Measurements from ENCODE around the gene DMBX1. TPM values are rescaled to one million over a fixed set of nuclear protein-coding genes. Genes with fewer than 3 reads are reported as not detected.

The DMBX1 gene
- total RNA-seq, result not detected
- not detected for polyA plus RNA-seq

GRCh38 chr1:46489638-46490405 lies at the start of gene DMBX1:
Gene DMBX1 (plus strand): TSS chr1:46489836. CDS start chr1:46507011, 17,175 bp downstream.
- DNase-seq, result peak in 1 of 5 donors; percentile 16
- H3K27me3 ChIP-seq (ENCODE audit: insufficient read depth, low read length), result peaks cover 34% of the 10 kb centered on the region
- intact Hi-C loops (cut with micrococcal nuclease), result no loop called here
- no peaks in the 10 kb centered on the region for H3K36me3 ChIP-seq (ENCODE audit: insufficient read depth, low read length)
- no peaks in the 10 kb centered on the region for H3K9me3 ChIP-seq (ENCODE audit: control insufficient read depth in 1 of 2, low read length in 2 of 2)
- POLR2A ChIA-PET (ENCODE audit: partially characterized antibody), result no interaction called here
- H3K4me1 Mint-ChIP-seq, result peaks cover 12 to 26% (median 19%) of the 10 kb centered on the region in 4 donors
- no peaks in the 10 kb centered on the region for H3K36me3 Mint-ChIP-seq
- H3K27ac Mint-ChIP-seq, result peak within 1 kb of the TSS in 3 of 7 donors; percentile 61 to 81 (median 72)
- peaks cover 15% of the 10 kb centered on the region for H3K4me1 ChIP-seq (ENCODE audit: insufficient read depth, low read length)
- peak within 1 kb of the TSS; percentile 77 to 87 (median 82) for H3K4me3 Mint-ChIP-seq
- no peaks in the 10 kb centered on the region for H3K9me3 Mint-ChIP-seq
- CTCF ChIA-PET (ENCODE audit: partially characterized antibody), result interaction anchor here (1.1 kb wide), 1 partner anchor 12 kb away, joined by 3 read pairs; no protein-coding TSS in a partner anchor
- peaks cover 62 to 71% of the 10 kb centered on the region in 2 donors for H3K27me3 Mint-ChIP-seq
- H3K27ac ChIP-seq (ENCODE audit: low read depth, low read length), result no peak within 1 kb of the TSS
- H3K4me3 ChIP-seq (ENCODE audit: low read length in 2 of 2), result peak within 1 kb of the TSS in 1 of 2 donors; percentile 24

- Histone ChIP-seq H3K4me3 (ENCODE audit: low read length in 2 of 2) (no peak overlapping the region), H3K27ac (ENCODE audit: low read depth, low read length) (no peak overlapping the region), H3K4me1 (ENCODE audit: insufficient read depth, low read length) (peaks cover 10% of the 10 kb centered on the region), H3K9me3 (ENCODE audit: control insufficient read depth in 1 of 2, low read length in 2 of 2) (no peaks in the 10 kb centered on the region), H3K27me3 (ENCODE audit: insufficient read depth, low read length) (no peaks in the 10 kb centered on the region), H3K36me3 (ENCODE audit: insufficient read depth, low read length) (no peaks in the 10 kb centered on the region)
- intact Hi-C loops (cut with micrococcal nuclease), result no loop called here
- H3K27ac Mint-ChIP-seq, result peak overlapping the region in 1 of 7 donors; percentile 33
- ChIA-PET POLR2A (ENCODE audit: partially characterized antibody) (no interaction called here), CTCF (ENCODE audit: partially characterized antibody) (interaction anchor here (1.2 to 1.8 kb wide), 2 partner anchors 13 to 92 kb away, joined by 3 to 5 read pairs; no protein-coding TSS in a partner anchor)
- H3K4me3 Mint-ChIP-seq, result no peak overlapping the region
- peaks cover 6 to 17% (median 9%) of the 10 kb centered on the region in 4 donors for H3K4me1 Mint-ChIP-seq
- peaks cover 0 to under 1% of the 10 kb centered on the region in 2 donors for H3K36me3 Mint-ChIP-seq
- DNase-seq, result no peak
- H3K9me3 Mint-ChIP-seq, result no peaks in the 10 kb centered on the region
- H3K27me3 Mint-ChIP-seq, result peaks cover 0 to 2% of the 10 kb centered on the region in 2 donors
Observed at GRCh38 chr1:46440478-46440877, 49.2 kb upstream of the DMBX1 start.

GRCh38 chr1:46442317-46443161 lies 47.1 kb upstream of the DMBX1 start:
- DNase-seq, result peak; percentile 57 to 64 (median 59)
- ChIA-PET CTCF (ENCODE audit: partially characterized antibody) (interaction anchor here (0.6 to 2.3 kb wide), 13 partner anchors 8 to 92 kb away, joined by 3 to 13 read pairs (median 5); no protein-coding TSS in a partner anchor), POLR2A (ENCODE audit: partially characterized antibody) (interaction anchor here (0.6 kb wide), 1 partner anchor 151 kb away, joined by 3 read pairs; no protein-coding TSS in a partner anchor)
- Histone ChIP-seq H3K27me3 (ENCODE audit: insufficient read depth, low read length) (peaks cover under 1% of the 10 kb centered on the region), H3K9me3 (ENCODE audit: control insufficient read depth in 1 of 2, low read length in 2 of 2) (no peaks in the 10 kb centered on the region), H3K36me3 (ENCODE audit: insufficient read depth, low read length) (no peaks in the 10 kb centered on the region), H3K4me1 (ENCODE audit: insufficient read depth, low read length) (peaks cover 15% of the 10 kb centered on the region), H3K27ac (ENCODE audit: low read depth, low read length) (no peak overlapping the region), H3K4me3 (ENCODE audit: low read length in 2 of 2) (peak overlapping the region; percentile 63 to 66)
- Mint-ChIP-seq H3K4me1 (peaks cover 14 to 32% (median 17%) of the 10 kb centered on the region in 4 donors), H3K9me3 (no peaks in the 10 kb centered on the region), H3K36me3 (peaks cover 0 to 4% of the 10 kb centered on the region in 2 donors), H3K4me3 (peak overlapping the region; percentile 85 to 92 (median 88)), H3K27ac (peak overlapping the region in 6 of 7 donors; percentile 46 to 85 (median 70)), H3K27me3 (peaks cover 14 to 15% of the 10 kb centered on the region in 2 donors)
- intact Hi-C loops (cut with micrococcal nuclease), result loop anchor here (1.0 kb wide), 1 partner anchor 86 kb away; no protein-coding TSS in a partner anchor

GRCh38 chr1:46444466-46444865 lies 45.2 kb upstream of the DMBX1 start:
- Mint-ChIP-seq H3K27me3 (peaks cover 23 to 26% of the 10 kb centered on the region in 2 donors), H3K36me3 (peaks cover 0 to 4% of the 10 kb centered on the region in 2 donors), H3K4me1 (peaks cover 18 to 46% (median 30%) of the 10 kb centered on the region in 4 donors), H3K9me3 (no peaks in the 10 kb centered on the region), H3K27ac (no peak overlapping the region), H3K4me3 (no peak overlapping the region)
- H3K4me1 ChIP-seq (ENCODE audit: insufficient read depth, low read length), result peaks cover 22% of the 10 kb centered on the region
- no peaks in the 10 kb centered on the region for H3K9me3 ChIP-seq (ENCODE audit: control insufficient read depth in 1 of 2, low read length in 2 of 2)
- POLR2A ChIA-PET (ENCODE audit: partially characterized antibody), result no interaction called here
- H3K27me3 ChIP-seq (ENCODE audit: insufficient read depth, low read length), result peaks cover 6% of the 10 kb centered on the region
- no peak overlapping the region for H3K27ac ChIP-seq (ENCODE audit: low read depth, low read length)
- DNase-seq, result no peak
- H3K4me3 ChIP-seq (ENCODE audit: low read length in 2 of 2), result no peak overlapping the region
- CTCF ChIA-PET (ENCODE audit: partially characterized antibody), result interaction anchor here (1.0 to 4.7 kb wide), 6 partner anchors 10 to 91 kb away, joined by 3 to 67 read pairs (median 4); a partner anchor contains a TSS
- no peaks in the 10 kb centered on the region for H3K36me3 ChIP-seq (ENCODE audit: insufficient read depth, low read length)
- intact Hi-C loops (cut with micrococcal nuclease), result no loop called here

- Mint-ChIP-seq H3K9me3 (no peaks in the 10 kb centered on the region), H3K4me1 (peaks cover 18 to 49% (median 31%) of the 10 kb centered on the region in 4 donors), H3K4me3 (no peak overlapping the region), H3K27ac (no peak overlapping the region), H3K27me3 (peaks cover 28 to 35% of the 10 kb centered on the region in 2 donors), H3K36me3 (peaks cover 0 to 4% of the 10 kb centered on the region in 2 donors)
- H3K36me3 ChIP-seq (ENCODE audit: insufficient read depth, low read length), result no peaks in the 10 kb centered on the region
- no peak overlapping the region for H3K4me3 ChIP-seq (ENCODE audit: low read length in 2 of 2)
- H3K9me3 ChIP-seq (ENCODE audit: control insufficient read depth in 1 of 2, low read length in 2 of 2), result no peaks in the 10 kb centered on the region
- no peak for DNase-seq
- H3K27me3 ChIP-seq (ENCODE audit: insufficient read depth, low read length), result peaks cover 6% of the 10 kb centered on the region
- ChIA-PET CTCF (ENCODE audit: partially characterized antibody) (interaction anchor here (1.0 to 4.7 kb wide), 9 partner anchors 8 to 89 kb away, joined by 3 to 67 read pairs (median 4); a partner anchor contains a TSS), POLR2A (ENCODE audit: partially characterized antibody) (no interaction called here)
- H3K27ac ChIP-seq (ENCODE audit: low read depth, low read length), result no peak overlapping the region
- intact Hi-C loops (cut with micrococcal nuclease), result no loop called here
- peaks cover 22% of the 10 kb centered on the region for H3K4me1 ChIP-seq (ENCODE audit: insufficient read depth, low read length)
Observed at GRCh38 chr1:46445773-46446256, 43.8 kb upstream of the DMBX1 start.

GRCh38 chr1:46446646-46447498 lies 42.8 kb upstream of the DMBX1 start:
- Mint-ChIP-seq H3K9me3 (no peaks in the 10 kb centered on the region), H3K36me3 (peaks cover 0 to 4% of the 10 kb centered on the region in 2 donors), H3K27ac (peak overlapping the region in 1 of 7 donors; percentile 30), H3K4me1 (peaks cover 18 to 49% (median 31%) of the 10 kb centered on the region in 4 donors), H3K4me3 (peak overlapping the region in 6 of 8 donors; percentile 5 to 86 (median 54)), H3K27me3 (peaks cover 34 to 45% of the 10 kb centered on the region in 2 donors)
- Histone ChIP-seq H3K27me3 (ENCODE audit: insufficient read depth, low read length) (peaks cover 6% of the 10 kb centered on the region), H3K36me3 (ENCODE audit: insufficient read depth, low read length) (no peaks in the 10 kb centered on the region), H3K4me1 (ENCODE audit: insufficient read depth, low read length) (peaks cover 22% of the 10 kb centered on the region), H3K4me3 (ENCODE audit: low read length in 2 of 2) (no peak overlapping the region), H3K27ac (ENCODE audit: low read depth, low read length) (no peak overlapping the region), H3K9me3 (ENCODE audit: control insufficient read depth in 1 of 2, low read length in 2 of 2) (no peaks in the 10 kb centered on the region)
- peak; percentile 59 to 72 (median 69) for DNase-seq
- ChIA-PET POLR2A (ENCODE audit: partially characterized antibody) (interaction anchor here (1.2 to 1.4 kb wide), 2 partner anchors 25 to 144 kb away, joined by 3 to 4 read pairs; no protein-coding TSS in a partner anchor), CTCF (ENCODE audit: partially characterized antibody) (interaction anchor here (0.5 to 4.7 kb wide), 23 partner anchors 9 to 280 kb away, joined by 3 to 67 read pairs (median 4); no protein-coding TSS in a partner anchor)
- intact Hi-C loops (cut with micrococcal nuclease), result loop anchor here (1.0 kb wide), 3 partner anchors 30 to 278 kb away; no protein-coding TSS in a partner anchor
